IMR-90 (cell line): ENCODE data around the gene OR51A4. TPM values are rescaled to one million over a fixed set of nuclear protein-coding genes. Genes with fewer than 3 reads are reported as not detected.

ENCODE experiments used
- ATAC-seq: fragments of 200-7000 bp; cut with Tn5 transposase; 2 replicates; pipeline ENCODE4 v1.9.1; 2020; ENCODE audit warnings: low read depth, mild to moderate bottlenecking, moderate library complexity
- BruUV-seq: library from RNA; stranded (reverse); fragments of 400-500 nt; replicated peaks from 2 replicates; lab custom pipeline; 2021; lab: Mats Ljungman, UMichigan
- CTCF ChIA-PET: fragments of 300-600 bp; formaldehyde crosslinking; extraction: SDS; loops from one replicate; lab custom pipeline; 2021; ENCODE audit warnings: antibody characterized with exemption; lab: Yijun Ruan, JAX
- POLR2A ChIA-PET: fragments of 300-600 bp; sonication (Branson Sonifier 250); formaldehyde crosslinking; loops from one replicate; lab custom pipeline; 2022; ENCODE audit warnings: antibody characterized with exemption; ENCODE audit not compliant: unreplicated experiment; lab: Charles Lee
- DNase-seq: peaks from one replicate; pipeline ENCODE4 v3.0.0; 2013
- H2AFZ ChIP-seq: replicated peaks from 2 replicates; pipeline ENCODE3; 2013; ENCODE audit warnings: low read length, mild to moderate bottlenecking; ENCODE audit not compliant: poor library complexity
- H2AK5ac ChIP-seq: 2 replicates; pipeline ENCODE4 v1.6.1; 2013; ENCODE audit warnings: low read depth, low read length, inconsistent platforms
- H2AK9ac ChIP-seq: replicated peaks from 2 replicates; pipeline ENCODE3; 2013; ENCODE audit warnings: mild to moderate bottlenecking, low read depth, low read length, moderate library complexity; ENCODE audit not compliant: poor library complexity
- H2BK120ac ChIP-seq: 2 replicates; pipeline ENCODE4 v1.6.1; 2013; ENCODE audit warnings: low read depth, low read length, inconsistent platforms
- H2BK15ac ChIP-seq: 3 replicates; pipeline ENCODE4 v1.6.1; 2013; ENCODE audit warnings: low read depth, low read length, inconsistent platforms
- H2BK20ac ChIP-seq: 2 replicates; pipeline ENCODE4 v1.6.1; 2013; ENCODE audit warnings: low read depth, mild to moderate bottlenecking, inconsistent platforms, low read length, moderate library complexity
- H2BK5ac ChIP-seq: 2 replicates; pipeline ENCODE4 v1.6.1; 2013; ENCODE audit warnings: mild to moderate bottlenecking, low read depth, low read length, inconsistent platforms; ENCODE audit not compliant: poor library complexity, severe bottlenecking
- H3K14ac ChIP-seq: replicated peaks from 2 replicates; pipeline ENCODE4 v1.6.1; 2013; ENCODE audit warnings: low read depth, low read length, inconsistent platforms
- H3K18ac ChIP-seq: 2 replicates; pipeline ENCODE4 v1.6.1; 2013; ENCODE audit warnings: low read depth, low read length, control low read depth
- H3K23ac ChIP-seq: 2 replicates; pipeline ENCODE4 v1.6.1; 2013; ENCODE audit warnings: low read depth, low read length, inconsistent platforms
- H3K27ac ChIP-seq: 2 replicates; pipeline ENCODE4 v1.5.1; 2013; ENCODE audit warnings: mild to moderate bottlenecking, control low read depth, low read length; ENCODE audit not compliant: insufficient read depth
- H3K27me3 ChIP-seq: 2 replicates; pipeline ENCODE4 v1.6.1; 2013; ENCODE audit warnings: low read length; ENCODE audit not compliant: control insufficient read depth, insufficient read depth
- H3K36me3 ChIP-seq: 2 replicates; pipeline ENCODE4 v1.6.1; 2013; ENCODE audit warnings: low read length, mixed read lengths; ENCODE audit not compliant: control insufficient read depth, insufficient read depth
- H3K4ac ChIP-seq: 2 replicates; pipeline ENCODE4 v1.6.1; 2013; ENCODE audit warnings: low read depth, low read length, inconsistent platforms
- H3K4me1 ChIP-seq: 2 replicates; pipeline ENCODE4 v1.6.1; 2013; ENCODE audit warnings: low read length, mixed read lengths; ENCODE audit not compliant: control insufficient read depth, insufficient read depth
- H3K4me2 ChIP-seq: 2 replicates; pipeline ENCODE4 v1.6.1; 2013; ENCODE audit warnings: low read depth, mild to moderate bottlenecking, control low read depth, low read length, moderate library complexity
- H3K4me3 ChIP-seq: 2 replicates; pipeline ENCODE4 v1.5.1; 2013; ENCODE audit warnings: low read depth, mild to moderate bottlenecking, control low read depth, low read length, moderate library complexity; ENCODE audit not compliant: insufficient read depth
- H3K56ac ChIP-seq: 2 replicates; pipeline ENCODE4 v1.6.1; 2013; ENCODE audit warnings: low read length, inconsistent platforms; ENCODE audit not compliant: insufficient read depth; ENCODE audit errors: extremely low read depth
- H3K79me1 ChIP-seq, 2 experiments: 2 replicates each; pipeline ENCODE4 v1.6.1; 2013; ENCODE audit warnings: low read length in 2 of 2, inconsistent platforms in 1 of 2, low read depth in 1 of 2
- H3K9ac ChIP-seq: 2 replicates; pipeline ENCODE4 v1.6.1; 2013; ENCODE audit warnings: low read depth, low read length, control low read depth
- H3K9me1 ChIP-seq: 2 replicates; pipeline ENCODE4 v1.6.1; 2013; ENCODE audit warnings: low read length, inconsistent platforms; ENCODE audit not compliant: insufficient read depth
- H3K9me3 ChIP-seq: 2 replicates; pipeline ENCODE4 v1.6.1; 2013; ENCODE audit warnings: low read length; ENCODE audit not compliant: control insufficient read depth, insufficient read depth
- H4K20me1 ChIP-seq: 2 replicates; pipeline ENCODE4 v1.6.1; 2013; ENCODE audit warnings: low read length, inconsistent platforms; ENCODE audit not compliant: insufficient read depth
- H4K5ac ChIP-seq: 2 replicates; pipeline ENCODE4 v1.6.1; 2013; ENCODE audit warnings: mild to moderate bottlenecking, low read depth, low read length, control low read depth
- H4K8ac ChIP-seq, 2 experiments: 2 replicates each; pipeline ENCODE4 v1.6.1; 2013; ENCODE audit warnings: low read depth in 2 of 2, low read length in 2 of 2, control low read depth in 1 of 2, inconsistent platforms in 1 of 2
- H4K91ac ChIP-seq: 2 replicates; pipeline ENCODE4 v1.6.1; 2013; ENCODE audit warnings: low read depth, low read length, inconsistent platforms; ENCODE audit not compliant: insufficient read depth
- CHD1 ChIP-seq: IDR thresholded peaks from 2 replicates; pipeline ENCODE4 v1.6.1; 2012; ENCODE audit warnings: low read depth, low read length, improper control_type of control experiment
- ELK1 ChIP-seq: fragments of 150-350 bp; IDR thresholded peaks from 2 replicates; pipeline ENCODE4 v1.6.1; 2016; ENCODE audit warnings: low read depth, mild to moderate bottlenecking, low read length, moderate library complexity, borderline replicate concordance
- MAFK ChIP-seq: IDR thresholded peaks from 2 replicates; pipeline ENCODE4 v1.6.1; 2012; ENCODE audit warnings: low read depth, low read length, improper control_type of control experiment
- MAZ ChIP-seq: IDR thresholded peaks from 2 replicates; pipeline ENCODE4 v1.6.1; 2012; ENCODE audit warnings: low read depth, mild to moderate bottlenecking, low read length, improper control_type of control experiment, moderate library complexity, borderline replicate concordance
- MXI1 ChIP-seq: IDR thresholded peaks from 2 replicates; pipeline ENCODE4 v1.6.1; 2012; ENCODE audit warnings: low read depth, mild to moderate bottlenecking, low read length, moderate library complexity, borderline replicate concordance
- POLR2A ChIP-seq: IDR thresholded peaks from 2 replicates; pipeline ENCODE4 v1.6.1; 2012; ENCODE audit warnings: mild to moderate bottlenecking, low read depth, low read length
- RAD21 ChIP-seq: IDR thresholded peaks from 2 replicates; pipeline ENCODE4 v1.6.1; 2012; ENCODE audit warnings: low read length, improper control_type of control experiment
- SMC3 ChIP-seq: fragments of 150-350 bp; IDR thresholded peaks from 2 replicates; pipeline ENCODE4 v1.6.1; 2016; ENCODE audit warnings: low read depth, mild to moderate bottlenecking, antibody characterized with exemption, low read length, moderate library complexity
- USF2 ChIP-seq: fragments of 150-350 bp; IDR thresholded peaks from 2 replicates; pipeline ENCODE4 v1.6.1; 2017; ENCODE audit warnings: mild to moderate bottlenecking, antibody characterized with exemption, low read length, low read depth
- WGBS, 2 experiments: methylation state at CpG; one replicate each; pipeline versions ENCODE4 v1.1.5 to v1.1.7; 2013; ENCODE audit warnings: missing lambda C conversion rate in 2 of 2; ENCODE audit not compliant: insufficient read length in 1 of 2; ENCODE audit errors: extremely low coverage in 2 of 2; 5-methylcytosine and 5-hydroxymethylcytosine counted together
- dilution Hi-C: fragments of 300-500 bp; cut with HindIII; formaldehyde crosslinking; loops from one replicate; pipeline ENCODE4 v1.14.3; 2018; ENCODE audit warnings: low sequenced_read_pairs; ENCODE audit not compliant: unreplicated experiment
- in situ Hi-C: fragments of 300-500 bp; cut with MboI; formaldehyde crosslinking; loops from 3 replicates; pipeline ENCODE4 v1.14.3; 2019; ENCODE audit warnings: low sequenced_read_pairs, inconsistent platforms, mixed read lengths
- intact Hi-C: fragments of 100-400 bp; cut with micrococcal nuclease; formaldehyde crosslinking; loops from 2 replicates; pipeline ENCODE4 v1.10.0; 2022
- polyA plus RNA-seq, 3 experiments: library from polyadenylated mRNA; depleted of rRNA; stranded (reverse); fragments of >200 nt; gene quantifications; 2 replicates each; pipeline ENCODE4 v1.2.3, GENCODE V29; 2012; ENCODE audit warnings: low replicate concordance in 1 of 3
- total RNA-seq: library from RNA; depleted of rRNA; stranded (reverse); fragments of >200 nt; gene quantifications from 2 replicates; pipeline ENCODE4 v1.2.3, GENCODE V29; 2012

OR51A4 gene
- total and polyA plus RNA-seq, 2 of the 4 experiments (the other 2 are of a cell fraction) = not detected

GRCh38 chr11:4983841-4984240 is 36.4 kb upstream of the OR51A4 start:
- no TSS peak for BruUV-seq
- dilution Hi-C loops (no loop called here), in situ Hi-C loops (no loop called here), intact Hi-C loops (no loop called here)
- Histone ChIP-seq H2AFZ (no peak overlapping the region), H3K36me3 (no peaks in the 10 kb centered on the region), H2BK20ac (no peak overlapping the region), H3K9me3 (no peaks in the 10 kb centered on the region), H3K18ac (no peak overlapping the region), H3K9me1 (no peaks in the 10 kb centered on the region), H3K27ac (no peak overlapping the region), H3K23ac (no peak overlapping the region), H3K14ac (no peak overlapping the region), H3K4me2 (no peak overlapping the region), H4K91ac (no peak overlapping the region), H2AK9ac (no peak overlapping the region), H4K20me1 (no peaks in the 10 kb centered on the region), H2BK5ac (no peak overlapping the region), H4K8ac (no peak overlapping the region), H3K56ac (no peak overlapping the region), H3K4me1 (no peaks in the 10 kb centered on the region), H2AK5ac (no peak overlapping the region), H4K5ac (no peak overlapping the region), H3K79me1 (no peaks in the 10 kb centered on the region), H3K27me3 (no peaks in the 10 kb centered on the region), H2BK120ac (no peak overlapping the region), H2BK15ac (no peak overlapping the region), H3K9ac (no peak overlapping the region), H3K4ac (no peak overlapping the region), H3K4me3 (no peak overlapping the region)
- CTCF ChIA-PET = no interaction called here
- POLR2A ChIA-PET = no interaction called here
- DNase-seq = no peak
- ATAC-seq = no peak
- no peak for TF ChIP-seq MAZ
- no peak for TF ChIP-seq ELK1
- no peak for TF ChIP-seq MXI1
- no peak for TF ChIP-seq POLR2A
- no peak for TF ChIP-seq RAD21
- TF ChIP-seq SMC3 = no peak
- TF ChIP-seq MAFK = no peak
- no peak for TF ChIP-seq CHD1
- TF ChIP-seq USF2 = no peak
- 17% methylated on average over 1 of the region's 6 CpGs; no CpG with 5 or more reads in 1 of the 2 experiments for WGBS, 2 experiments
